DND-41 (cell line): Measurements from ENCODE around the gene INTS1.
A peak's percentile ranks its signal among the peaks of the same experiment; 100 is the strongest.

ENCODE experiments used
- ATAC-seq: fragments of 200-7000 bp; cut with Tn5 transposase; 3 replicates; pipeline ENCODE4 v1.9.1; 2021; ENCODE audit warnings: low read depth; ENCODE audit not compliant: insufficient read depth
- DNase-seq: peaks from one replicate; pipeline ENCODE4 v3.0.0-alpha.2; 2020
- H2AFZ ChIP-seq: 2 replicates; pipeline ENCODE4 v1.6.0; 2012; ENCODE audit warnings: low read depth, low read length
- H3K27ac ChIP-seq: 2 replicates; pipeline ENCODE4 v1.5.1; 2012; ENCODE audit warnings: low read length, inconsistent platforms
- H3K27me3 ChIP-seq: fragments of 200-600 bp; sonication (generic); 2 replicates; pipeline ENCODE4 v1.6.0; 2012; ENCODE audit warnings: low read length, mild to moderate bottlenecking, inconsistent platforms; ENCODE audit not compliant: insufficient read depth, poor library complexity
- H3K36me3 ChIP-seq: 2 replicates; pipeline ENCODE4 v1.5.1; 2012; ENCODE audit warnings: low read length, inconsistent platforms; ENCODE audit not compliant: insufficient read depth
- H3K4me1 ChIP-seq: 2 replicates; pipeline ENCODE4 v1.5.1; 2012; ENCODE audit warnings: mild to moderate bottlenecking, low read length; ENCODE audit not compliant: insufficient read depth
- H3K4me2 ChIP-seq: 2 replicates; pipeline ENCODE4 v1.6.0; 2012; ENCODE audit warnings: mild to moderate bottlenecking, moderate library complexity, low read length, inconsistent platforms; ENCODE audit not compliant: insufficient read depth
- H3K4me3 ChIP-seq, 2 experiments: fragments of 200-600 bp in 1 of 2; shearing (Covaris generic) in 1 of 2; 2 replicates each; pipeline ENCODE4 v1.5.1; 2012 to 2016; ENCODE audit warnings: inconsistent platforms in 2 of 2, low read length in 2 of 2, mild to moderate bottlenecking in 2 of 2, low read depth in 1 of 2, moderate library complexity in 1 of 2
- H3K79me2 ChIP-seq: 2 replicates; pipeline ENCODE4 v1.6.0; 2012; ENCODE audit warnings: low read length, inconsistent platforms; ENCODE audit not compliant: insufficient read depth
- H3K9ac ChIP-seq: 2 replicates; pipeline ENCODE4 v1.6.0; 2012; ENCODE audit warnings: low read depth, mild to moderate bottlenecking, inconsistent platforms, low read length, moderate library complexity
- H3K9me3 ChIP-seq: 2 replicates; pipeline ENCODE4 v1.5.1; 2012; ENCODE audit warnings: low read length, moderate library complexity, mild to moderate bottlenecking, inconsistent platforms; ENCODE audit not compliant: insufficient read depth, severe bottlenecking
- H4K20me1 ChIP-seq: 2 replicates; pipeline ENCODE4 v1.6.0; 2012; ENCODE audit warnings: low read length; ENCODE audit not compliant: insufficient read depth
- CTCF ChIP-seq: IDR thresholded peaks from 2 replicates; pipeline ENCODE4 v1.5.1; 2012; ENCODE audit warnings: borderline replicate concordance, low read length, moderate library complexity, mild to moderate bottlenecking; ENCODE audit not compliant: poor library complexity, severe bottlenecking; ENCODE audit errors: extremely low read depth
- EZH2 ChIP-seq: IDR thresholded peaks from 3 replicates; pipeline ENCODE4 v1.6.1; 2012; ENCODE audit warnings: borderline replicate concordance, low read depth, mild to moderate bottlenecking, moderate library complexity, low read length, inconsistent platforms; ENCODE audit not compliant: severe bottlenecking

INTS1 gene

GRCh38 chr7:1503816-1504775, at the start of gene INTS1:
Gene INTS1 (minus strand): TSS chr7:1504389. CDS start chr7:1503960, 429 bp downstream.
- Histone ChIP-seq H2AFZ (peak within 1 kb of the TSS; percentile 89), H3K9ac (peak within 1 kb of the TSS; percentile 96), H4K20me1 (peaks cover 41% of the 10 kb centered on the region), H3K27me3 (no peaks in the 10 kb centered on the region), H3K9me3 (no peaks in the 10 kb centered on the region), H3K4me2 (peak within 1 kb of the TSS; percentile 100), H3K27ac (peak within 1 kb of the TSS; percentile 65), H3K4me1 (peaks cover 54% of the 10 kb centered on the region), H3K79me2 (peaks cover 39% of the 10 kb centered on the region), H3K4me3 (peak within 1 kb of the TSS; percentile 97 to 100), H3K36me3 (peaks cover 45% of the 10 kb centered on the region)
- TF ChIP-seq CTCF (peak; percentile 91), EZH2 (no peak)
- peak; percentile 92 for DNase-seq
- peak; percentile 84 for ATAC-seq

GRCh38 chr7:1553512-1554210, 49.5 kb upstream of the INTS1 start:
- Histone ChIP-seq H3K27me3 (no peaks in the 10 kb centered on the region), H3K9ac (no peak overlapping the region), H3K36me3 (no peaks in the 10 kb centered on the region), H4K20me1 (no peaks in the 10 kb centered on the region), H3K4me3 (no peak overlapping the region), H3K27ac (no peak overlapping the region), H3K4me1 (no peaks in the 10 kb centered on the region), H3K4me2 (no peak overlapping the region), H3K9me3 (no peaks in the 10 kb centered on the region), H2AFZ (no peak overlapping the region), H3K79me2 (no peaks in the 10 kb centered on the region)
- ATAC-seq (no peak), DNase-seq (no peak)
- TF ChIP-seq EZH2, result no peak
- no peak for TF ChIP-seq CTCF

GRCh38 chr7:1552200-1552599, 48.0 kb upstream of the INTS1 start:
- Histone ChIP-seq H3K4me2 (no peak overlapping the region), H2AFZ (no peak overlapping the region), H3K9ac (no peak overlapping the region), H3K9me3 (no peaks in the 10 kb centered on the region), H3K27me3 (no peaks in the 10 kb centered on the region), H3K79me2 (no peaks in the 10 kb centered on the region), H3K36me3 (no peaks in the 10 kb centered on the region), H3K4me3 (no peak overlapping the region), H3K27ac (no peak overlapping the region), H4K20me1 (no peaks in the 10 kb centered on the region), H3K4me1 (no peaks in the 10 kb centered on the region)
- TF ChIP-seq CTCF (no peak), EZH2 (no peak)
- no peak for ATAC-seq
- DNase-seq, result no peak
